GM18498 (cell line): ENCODE data around the gene ZNF615.
"Not testable (repeated sequence)": the region's sequence is repeated elsewhere in the genome, so short reads cannot be mapped to it uniquely, and the experiment has no call there.

Experiments used
- ATAC-seq: cut with Tn5 transposase; IDR thresholded peaks from one replicate; pipeline ENCODE4 v1.9.1; 2021; ENCODE audit warnings: mild to moderate bottlenecking, moderate library complexity; ENCODE audit not compliant: unreplicated experiment

ZNF615 gene

DNA sequence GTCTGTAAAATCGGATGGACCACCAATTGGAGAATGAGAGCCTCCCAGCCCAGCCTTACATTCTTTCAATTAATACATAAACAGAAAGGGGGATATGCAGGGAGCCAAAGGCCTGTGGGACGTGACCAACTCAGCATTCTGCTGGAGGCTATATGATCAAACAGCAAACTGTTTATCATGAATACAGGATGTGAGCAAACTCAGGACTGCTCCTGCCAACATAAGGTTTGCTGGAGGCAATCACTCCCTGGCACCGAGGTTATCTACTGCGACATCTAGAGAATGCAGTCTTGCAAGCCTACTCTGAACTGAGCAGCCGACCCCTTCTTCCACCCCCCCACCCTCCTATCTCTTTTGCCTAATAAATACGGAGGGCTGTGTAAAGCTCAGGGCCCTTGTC is 27.1 kb downstream of the ZNF615 start:
- not testable (repeated sequence) for ATAC-seq

DNA sequence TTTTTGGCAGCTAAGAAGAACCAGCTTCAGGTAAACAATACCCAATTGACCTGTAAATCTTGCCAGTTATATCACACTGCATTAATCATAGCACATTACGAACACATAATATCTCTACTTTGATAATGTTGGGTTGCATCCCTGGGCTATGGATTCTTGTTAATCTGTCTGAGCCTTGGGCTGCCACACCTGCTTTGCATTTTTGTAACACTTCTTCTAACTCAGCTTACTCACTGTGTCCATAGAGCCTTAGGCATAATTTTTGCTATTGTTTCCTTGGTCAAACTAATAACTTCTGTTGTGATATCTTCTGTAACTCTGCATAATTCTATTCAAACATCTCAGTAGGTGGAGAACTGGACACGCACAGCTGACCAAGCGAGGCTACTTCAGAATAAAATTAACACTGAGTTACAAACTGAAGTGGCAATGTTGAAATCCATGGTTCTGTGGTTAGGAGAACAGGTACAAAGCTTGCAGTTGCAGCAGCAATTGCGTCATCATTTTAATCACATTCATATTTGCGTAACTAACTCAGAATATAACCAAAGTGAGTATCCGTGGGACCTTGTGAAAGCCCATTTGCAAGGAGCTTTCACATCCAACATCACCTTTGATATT is 27.8 kb downstream of the ZNF615 start:
- no peak for ATAC-seq

DNA sequence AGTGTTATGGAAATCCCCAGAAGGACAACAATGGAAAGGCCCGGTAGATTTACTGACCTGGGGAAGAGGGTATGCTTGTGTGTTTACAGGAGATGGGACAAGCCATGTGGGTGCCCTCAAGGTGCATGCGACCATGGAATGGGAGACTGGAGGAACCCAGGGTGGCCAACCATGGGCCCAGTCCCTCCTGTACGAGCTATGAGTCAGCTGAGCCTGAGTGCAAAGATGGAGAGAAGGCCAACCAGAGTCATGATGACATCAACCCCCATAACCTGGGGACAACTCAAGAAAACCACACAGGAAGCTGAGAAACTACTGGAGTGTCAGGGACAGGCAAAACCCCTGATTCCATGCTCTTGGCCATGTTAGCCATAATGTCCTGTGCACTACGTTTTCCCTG is 29.1 kb downstream of the ZNF615 start:
- ATAC-seq = no peak

DNA sequence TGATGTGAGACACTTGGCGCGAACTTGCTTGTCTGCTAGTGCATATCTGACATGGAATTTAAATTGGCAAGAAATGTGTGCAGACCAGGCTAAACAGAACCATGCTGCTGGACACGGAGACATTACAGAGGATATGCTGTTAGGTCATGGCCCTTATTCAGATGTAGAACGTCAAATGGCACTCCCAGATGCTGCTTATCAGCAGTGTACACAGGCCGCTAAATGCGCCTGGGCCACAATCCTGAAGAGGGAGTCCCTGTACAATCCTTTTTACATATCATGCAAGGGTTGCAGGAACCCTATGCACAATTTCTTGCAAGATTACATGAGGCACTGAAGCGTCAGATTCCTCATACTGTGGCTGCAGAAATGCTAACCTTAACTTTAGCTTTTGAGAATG is 30.7 kb downstream of the ZNF615 start:
- ATAC-seq = no peak

DNA sequence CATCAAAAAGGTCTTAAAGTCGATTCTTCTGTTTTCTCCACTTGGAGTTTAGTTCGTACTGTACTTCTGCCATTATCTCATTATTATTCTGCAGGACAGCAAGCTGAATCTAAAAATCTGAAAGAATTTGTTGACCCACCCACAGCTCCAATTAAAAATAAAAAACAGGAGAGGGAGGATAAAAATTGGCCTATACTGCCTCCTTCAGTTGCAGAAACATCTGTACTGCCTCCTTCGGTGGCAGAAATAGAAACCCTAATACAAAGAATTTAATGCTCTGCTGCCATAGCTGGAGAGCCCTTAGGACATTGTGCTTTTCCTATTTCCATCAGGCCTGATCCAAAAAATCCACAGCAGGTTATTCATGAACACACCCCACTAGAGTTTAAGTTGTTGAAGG is 31.2 kb downstream of the ZNF615 start:
- no peak for ATAC-seq

DNA sequence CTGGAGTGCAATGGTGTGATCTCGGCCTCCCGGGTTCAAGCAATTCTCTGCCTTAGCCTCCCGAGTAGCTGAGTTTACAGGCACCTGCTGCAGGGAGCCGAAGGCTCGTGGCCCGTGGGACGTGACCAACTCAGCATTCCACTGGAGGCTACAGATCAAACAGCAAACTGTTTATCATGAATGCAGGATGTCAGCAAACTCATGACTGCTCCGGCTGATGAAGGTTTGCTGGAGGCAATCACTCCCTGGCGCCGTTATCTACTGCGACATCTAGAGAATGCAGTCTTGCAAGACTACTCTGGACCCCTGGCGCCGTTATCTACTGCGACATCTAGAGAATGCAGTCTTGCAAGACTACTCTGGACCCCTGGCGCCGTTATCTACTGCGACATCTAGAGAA is 32.2 kb downstream of the ZNF615 start:
- not testable (repeated sequence) for ATAC-seq

DNA sequence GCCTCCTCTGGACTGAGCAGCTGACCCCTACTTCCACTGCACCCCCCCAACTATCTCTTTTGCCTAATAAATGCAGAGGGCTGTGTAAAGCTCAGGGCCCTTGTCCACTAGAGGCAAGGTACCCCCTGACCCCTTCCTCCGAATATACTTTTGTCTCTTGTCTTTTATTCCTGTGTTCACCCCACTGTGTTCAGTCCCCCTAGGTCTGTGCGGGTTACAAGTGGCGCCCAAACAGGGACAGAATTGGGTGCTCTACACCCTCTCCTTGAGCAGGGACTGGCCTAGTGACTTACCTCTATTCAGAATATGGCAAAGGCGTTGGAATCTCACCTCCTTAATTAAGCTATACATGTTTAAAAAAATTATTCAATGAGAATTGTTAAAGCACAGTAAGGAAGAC is 36.4 kb downstream of the ZNF615 start:
- no peak for ATAC-seq

DNA sequence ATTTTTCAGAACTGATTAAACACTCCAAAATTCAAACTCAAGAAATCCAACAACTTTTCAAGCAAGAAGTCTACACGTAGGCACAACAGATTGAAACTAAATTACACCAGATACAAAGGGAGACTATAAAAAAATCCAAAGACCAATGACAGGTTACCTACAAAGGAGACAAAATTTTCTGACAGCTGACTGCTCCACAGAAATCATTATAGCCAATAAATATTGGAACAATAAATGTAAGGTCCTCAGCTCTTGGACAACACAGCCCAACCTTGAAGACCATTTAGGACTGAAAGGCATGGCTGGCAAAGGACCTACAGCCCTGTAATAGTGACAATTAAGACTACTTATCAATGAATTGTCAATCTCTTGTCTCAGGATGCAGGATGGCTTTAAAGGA is 37.3 kb downstream of the ZNF615 start:
- no peak for ATAC-seq

DNA sequence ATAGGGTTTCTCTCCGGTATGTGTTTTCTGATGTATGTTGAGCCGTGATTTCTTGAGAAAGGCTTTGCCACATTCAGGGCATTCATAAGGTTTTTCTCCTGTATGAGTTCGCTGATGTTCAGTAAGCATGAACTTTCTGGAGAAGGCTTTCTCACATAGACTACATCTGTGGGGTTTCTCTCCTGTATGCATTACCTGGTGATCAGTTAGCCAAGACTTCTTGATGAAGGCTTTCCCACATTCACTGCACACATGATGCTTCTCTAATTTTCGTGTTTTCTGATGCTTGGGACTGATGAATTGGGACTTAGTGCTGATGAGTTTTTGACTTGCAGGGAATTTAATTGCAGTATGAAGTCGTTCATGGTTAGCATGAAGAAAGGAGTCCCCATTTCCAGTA is 42.4 kb downstream of the ZNF615 start:
- ATAC-seq = no peak

DNA sequence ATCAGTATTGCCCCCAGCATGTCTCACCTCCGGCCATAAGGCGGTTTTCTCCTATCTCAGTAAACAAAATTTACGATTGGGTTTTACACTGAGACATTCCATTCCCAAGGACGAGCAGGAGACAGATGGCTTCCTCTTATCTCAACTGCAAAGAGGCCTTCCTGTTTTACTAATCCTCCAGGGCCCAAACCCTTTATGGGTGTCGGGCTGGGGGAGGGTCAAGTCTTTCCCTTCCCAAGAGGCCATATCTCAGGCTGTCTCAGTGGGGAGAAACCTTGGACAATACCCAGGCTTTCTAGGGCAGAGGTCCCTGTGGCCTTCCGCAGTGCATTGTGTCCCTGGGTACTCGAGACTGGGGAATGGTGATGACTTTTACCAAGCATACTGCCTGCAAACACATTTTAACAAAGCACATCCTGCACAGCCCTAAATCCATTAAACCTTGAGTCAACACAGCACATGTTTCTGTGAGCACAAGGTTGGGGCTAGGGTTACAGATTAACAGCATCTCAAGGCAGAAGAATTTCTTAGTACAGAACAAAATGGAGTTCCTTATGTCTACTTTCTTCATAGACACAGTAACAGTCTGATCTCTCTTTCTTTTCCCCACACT is 47.3 kb downstream of the ZNF615 start:
- not testable (repeated sequence) for ATAC-seq

DNA sequence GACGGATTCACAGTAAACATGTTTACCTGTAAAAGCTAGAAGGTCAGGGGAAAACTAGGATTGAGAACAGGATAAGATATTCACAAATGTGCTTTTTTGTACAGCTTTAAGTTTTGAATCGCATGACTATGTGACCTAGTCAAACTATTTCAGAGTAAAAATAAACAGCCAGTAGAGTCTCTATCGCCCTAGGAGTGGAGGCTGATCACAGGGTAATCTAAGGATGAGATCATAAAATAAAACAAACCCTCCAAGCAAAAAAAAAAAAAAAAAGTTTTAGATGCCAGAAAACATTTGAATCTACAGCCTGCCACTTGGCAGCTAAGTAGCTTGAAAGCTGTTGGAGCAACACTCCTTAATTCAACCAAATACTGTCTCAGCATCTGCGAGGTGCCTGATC is 48.2 kb downstream of the ZNF615 start:
- ATAC-seq = no peak

DNA sequence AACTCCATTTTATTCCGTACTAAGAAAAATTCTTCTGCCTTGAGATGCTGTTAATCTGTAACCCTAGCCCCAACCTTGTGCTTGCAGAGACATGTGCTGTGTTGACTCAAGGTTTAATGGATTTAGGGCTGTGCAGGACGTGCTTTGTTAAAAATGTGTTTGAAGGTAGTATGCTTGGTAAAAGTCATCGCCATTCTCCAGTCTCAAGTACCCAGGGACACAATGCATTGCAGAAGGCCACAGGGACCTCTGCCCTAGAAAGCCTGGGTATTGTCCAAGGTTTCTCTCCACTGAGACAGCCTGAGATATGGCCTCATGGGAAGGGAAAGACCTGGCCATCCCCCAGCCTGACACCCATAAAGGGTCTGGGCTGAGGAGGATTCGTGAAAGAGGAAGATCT is 50.2 kb downstream of the ZNF615 start:
- ATAC-seq = not testable (repeated sequence)

DNA sequence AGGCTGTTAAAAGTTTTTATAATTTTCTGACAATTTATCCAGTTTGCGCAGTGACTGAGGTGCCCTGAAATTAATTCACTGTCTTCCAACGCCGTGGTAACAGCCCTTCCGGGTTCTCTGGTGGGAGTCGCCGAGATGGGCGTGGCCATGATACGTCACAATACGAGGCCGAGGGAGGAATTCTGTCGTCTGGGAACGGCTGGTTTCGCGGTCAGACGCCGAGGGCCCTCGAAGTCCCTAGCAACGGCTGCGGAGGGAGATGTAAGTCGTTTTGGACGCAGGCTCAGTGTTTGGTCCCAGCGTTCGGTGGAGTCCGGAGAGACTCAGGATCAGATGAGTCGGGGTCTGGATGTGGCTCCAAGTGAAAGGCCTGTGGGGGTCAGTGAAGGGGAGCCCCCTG is 59.0 kb downstream of the ZNF615 start:
- no peak for ATAC-seq

DNA sequence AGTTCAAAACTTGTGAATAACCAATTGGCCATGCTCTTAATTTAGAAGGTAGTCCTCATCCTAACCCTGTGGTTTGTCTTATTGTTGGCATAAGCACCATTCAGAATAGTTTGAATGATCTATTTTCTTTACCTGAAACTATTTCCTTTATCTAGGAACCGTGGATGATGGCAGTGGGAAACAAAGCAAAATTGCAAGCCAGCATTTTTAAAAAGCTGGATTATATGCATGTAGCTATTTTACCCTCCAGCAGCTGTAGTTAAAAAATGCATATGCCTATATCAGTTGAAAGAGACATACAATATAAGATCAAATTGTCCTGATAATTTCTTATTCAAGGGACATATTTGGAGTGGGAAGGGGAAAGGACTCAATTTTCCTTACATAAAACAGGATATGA is 61.4 kb downstream of the ZNF615 start:
- ATAC-seq = no peak

DNA sequence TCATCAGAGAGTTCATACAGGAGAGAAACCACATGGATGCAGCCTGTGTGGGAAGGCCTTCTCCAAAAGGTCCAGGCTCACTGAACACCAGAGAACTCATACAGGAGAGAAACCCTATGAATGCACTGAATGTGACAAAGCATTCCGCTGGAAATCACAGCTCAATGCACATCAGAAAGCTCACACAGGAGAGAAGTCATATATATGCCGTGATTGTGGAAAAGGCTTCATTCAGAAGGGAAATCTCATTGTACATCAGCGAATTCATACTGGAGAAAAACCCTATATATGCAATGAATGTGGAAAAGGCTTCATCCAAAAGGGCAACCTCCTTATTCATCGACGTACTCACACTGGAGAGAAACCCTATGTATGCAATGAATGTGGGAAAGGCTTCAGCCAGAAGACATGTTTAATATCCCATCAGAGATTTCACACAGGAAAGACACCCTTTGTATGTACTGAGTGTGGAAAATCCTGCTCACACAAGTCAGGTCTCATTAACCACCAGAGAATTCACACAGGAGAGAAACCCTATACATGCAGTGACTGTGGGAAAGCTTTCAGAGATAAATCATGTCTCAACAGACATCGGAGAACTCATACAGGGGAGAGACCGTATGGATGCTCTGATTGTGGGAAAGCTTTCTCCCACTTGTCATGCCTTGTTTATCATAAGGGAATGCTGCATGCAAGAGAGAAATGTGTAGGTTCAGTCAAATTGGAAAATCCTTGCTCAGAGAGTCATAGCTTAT is 63.0 kb downstream of the ZNF615 start:
- no peak for ATAC-seq
